ENCODE results near the gene RBBP8NL. TPM values are rescaled to one million over a fixed set of nuclear protein-coding genes. Genes with fewer than 3 reads are reported as not detected.
"Not testable (repeated sequence)": the region's sequence is repeated elsewhere in the genome, so short reads cannot be mapped to it uniquely, and the experiment has no call there.

Gene RBBP8NL
- total and polyA plus RNA-seq, 2 experiments from 2014 or later, result 0.10 to 1.1 TPM

DNA sequence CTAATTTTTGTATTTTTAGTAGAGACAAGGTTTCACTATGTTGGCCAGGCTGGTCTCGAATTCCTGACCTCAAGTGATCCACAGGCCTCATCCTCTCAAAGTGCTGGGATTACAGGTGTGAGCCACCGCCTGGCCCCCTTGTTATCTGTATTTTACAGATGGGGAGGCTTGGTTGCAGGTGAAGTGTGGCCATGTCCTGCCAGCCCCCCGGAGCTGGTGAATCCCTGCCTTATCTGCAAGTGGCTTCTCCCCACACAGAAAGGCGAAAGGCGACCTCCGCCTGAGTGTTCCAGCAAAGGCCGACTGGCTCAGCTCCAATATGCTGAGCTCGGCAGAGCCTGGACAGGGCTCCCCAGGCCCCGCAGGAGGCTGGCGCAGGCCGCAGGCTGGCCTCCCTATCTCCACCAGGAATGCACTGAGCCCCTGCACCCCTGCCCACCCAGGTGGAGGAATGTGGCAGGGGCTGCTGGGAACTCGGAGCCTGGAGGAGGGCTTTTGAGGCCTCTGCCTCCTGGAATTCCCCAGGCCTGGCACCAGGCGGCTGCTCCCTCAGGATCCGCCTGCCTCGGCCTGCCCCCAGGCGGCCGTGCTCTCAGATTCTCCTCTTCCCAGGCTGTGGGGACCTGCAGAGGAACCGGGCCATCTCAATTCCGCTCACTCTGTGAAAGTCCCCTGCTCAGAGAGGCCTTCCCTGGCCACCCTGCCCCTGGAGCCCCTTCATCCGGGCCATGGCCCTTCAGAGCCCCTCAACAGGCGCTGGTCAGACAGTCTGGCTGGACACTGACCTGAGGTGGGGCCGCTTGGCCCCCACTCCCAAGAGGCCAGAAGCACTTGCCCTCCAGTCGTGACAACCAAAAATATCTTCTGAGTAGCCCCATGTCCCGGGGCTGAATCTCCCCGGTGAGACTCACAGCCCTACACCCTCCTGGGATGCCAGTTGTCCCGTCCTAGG lies 51.0 kb downstream of the RBBP8NL start:
- no peak for TF ChIP-seq EZH2 (IDR thresholded peaks at IDR 0.05; ENCODE audit: low read depth, unreplicated experiment)
- TF ChIP-seq, protein P1, sequence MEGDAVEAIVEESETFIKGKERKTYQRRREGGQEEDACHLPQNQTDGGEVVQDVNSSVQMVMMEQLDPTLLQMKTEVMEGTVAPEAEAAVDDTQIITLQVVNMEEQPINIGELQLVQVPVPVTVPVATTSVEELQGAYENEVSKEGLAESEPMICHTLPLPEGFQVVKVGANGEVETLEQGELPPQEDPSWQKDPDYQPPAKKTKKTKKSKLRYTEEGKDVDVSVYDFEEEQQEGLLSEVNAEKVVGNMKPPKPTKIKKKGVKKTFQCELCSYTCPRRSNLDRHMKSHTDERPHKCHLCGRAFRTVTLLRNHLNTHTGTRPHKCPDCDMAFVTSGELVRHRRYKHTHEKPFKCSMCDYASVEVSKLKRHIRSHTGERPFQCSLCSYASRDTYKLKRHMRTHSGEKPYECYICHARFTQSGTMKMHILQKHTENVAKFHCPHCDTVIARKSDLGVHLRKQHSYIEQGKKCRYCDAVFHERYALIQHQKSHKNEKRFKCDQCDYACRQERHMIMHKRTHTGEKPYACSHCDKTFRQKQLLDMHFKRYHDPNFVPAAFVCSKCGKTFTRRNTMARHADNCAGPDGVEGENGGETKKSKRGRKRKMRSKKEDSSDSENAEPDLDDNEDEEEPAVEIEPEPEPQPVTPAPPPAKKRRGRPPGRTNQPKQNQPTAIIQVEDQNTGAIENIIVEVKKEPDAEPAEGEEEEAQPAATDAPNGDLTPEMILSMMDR (conservative IDR thresholded peaks at IDR 0.05; ENCODE audit: low read depth in 2 of 2), result peak; percentile 48 to 77
- DNase-seq (ENCODE audit: low spot score), result peak; percentile 93
- H2AFZ ChIP-seq, result no peak overlapping the region
- Mint-ChIP-seq H3K27ac (peak overlapping the region; percentile 83; the same call in 1 of the 2 replicates), H3K9me3 (no peaks in the 10 kb centered on the region; the same call in 2 of the 3 replicates), H3K4me1 (peaks cover 37% of the 10 kb centered on the region), H3K36me3 (ENCODE audit: low read depth) (peaks cover 7% of the 10 kb centered on the region; the same call in 2 of the 3 replicates), H3K27me3 (ENCODE audit: insufficient read depth, low read depth, poor library complexity) (peaks cover 22% of the 10 kb centered on the region), H3K4me3 (no peak overlapping the region)
- H3K4me2 ChIP-seq, result peak overlapping the region; percentile 57; the same call in 1 of the 2 replicates
- H3K27ac ChIP-seq (ENCODE audit: low read depth), result peak overlapping the region; percentile 97
- H3K9me2 ChIP-seq (ENCODE audit: insufficient read depth), result no peaks in the 10 kb centered on the region
- H3K4me1 ChIP-seq (ENCODE audit: insufficient read depth), result peaks cover 14% of the 10 kb centered on the region
- peaks cover 10% of the 10 kb centered on the region; the same call in 1 of the 2 replicates for H3F3A ChIP-seq (replicated peaks; ENCODE audit: low read depth)
- H3K27me3 ChIP-seq (ENCODE audit: insufficient read depth), result no peaks in the 10 kb centered on the region
- no peaks in the 10 kb centered on the region for H4K20me1 ChIP-seq (replicated peaks; ENCODE audit: insufficient read depth)
- no peaks in the 10 kb centered on the region for H3K36me3 ChIP-seq (ENCODE audit: insufficient read depth)
- H3K79me2 ChIP-seq (replicated peaks; ENCODE audit: insufficient read depth), result no peaks in the 10 kb centered on the region
- H3K4me3 ChIP-seq, result 0 out of 2 replicates have a peak overlapping the region, but pooled peaks have one; percentile 23
- peak; percentile 85 for ATAC-seq

DNA sequence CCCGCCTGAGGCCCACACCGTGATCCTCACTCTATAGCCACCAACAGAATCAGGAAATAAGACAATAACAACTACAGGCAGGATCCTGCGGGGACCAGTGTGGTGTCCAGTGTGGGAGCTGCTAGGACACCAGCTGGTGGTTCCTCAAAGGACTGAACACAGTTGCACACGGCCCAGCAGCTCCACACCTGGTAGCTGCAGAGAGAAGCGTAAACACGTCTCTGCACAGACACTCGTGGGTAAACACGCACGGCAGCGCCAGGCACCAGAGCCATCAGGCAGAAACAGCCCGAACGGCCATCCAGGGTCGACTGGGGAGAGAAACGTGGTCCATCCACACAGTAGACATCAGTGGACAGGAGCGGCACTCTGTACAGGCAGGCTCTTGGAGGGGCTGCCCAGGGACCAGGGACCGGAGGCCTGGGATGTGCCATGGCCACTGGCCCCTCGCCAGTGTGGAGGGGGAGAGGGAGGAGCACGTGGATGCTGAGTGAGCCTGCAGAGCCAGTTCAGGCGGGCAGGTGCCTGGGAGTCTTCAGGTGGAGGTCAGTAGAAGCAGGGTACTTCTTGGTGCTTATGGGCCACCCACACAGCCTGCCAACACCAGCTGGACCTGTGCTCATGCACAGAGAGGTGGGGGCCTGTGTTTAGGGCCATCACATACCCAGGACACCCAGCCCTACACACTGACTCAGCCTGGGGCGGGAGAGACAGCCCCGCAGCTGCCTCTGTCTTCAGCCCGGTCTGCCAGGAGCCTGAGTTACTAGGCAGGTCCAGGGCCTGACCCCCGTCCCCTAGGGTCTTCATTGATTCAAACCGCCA lies 52.8 kb downstream of the RBBP8NL start:
- DNase-seq (ENCODE audit: low spot score) (no peak), ATAC-seq (no peak)
- H3K4me2 ChIP-seq, result no peak overlapping the region
- H3K36me3 Mint-ChIP-seq (ENCODE audit: low read depth), result peaks cover 2% of the 10 kb centered on the region; the same call in 2 of the 3 replicates
- H3K4me3 ChIP-seq, result no peak overlapping the region
- 0 out of 2 replicates have a peak overlapping the region, but pooled peaks have one; percentile 90 for H3K27ac ChIP-seq (ENCODE audit: low read depth)
- H3K27ac Mint-ChIP-seq, result peak overlapping the region; percentile 87
- H2AFZ ChIP-seq, result no peak overlapping the region
- H3K4me1 Mint-ChIP-seq, result peaks cover 37% of the 10 kb centered on the region
- no peaks in the 10 kb centered on the region for H4K20me1 ChIP-seq (replicated peaks; ENCODE audit: insufficient read depth)
- no peak overlapping the region; the same call in 2 of the 3 replicates for H3K4me3 Mint-ChIP-seq
- H3K4me1 ChIP-seq (ENCODE audit: insufficient read depth), result peaks cover 25% of the 10 kb centered on the region
- no peaks in the 10 kb centered on the region for H3K79me2 ChIP-seq (replicated peaks; ENCODE audit: insufficient read depth)
- H3K36me3 ChIP-seq (ENCODE audit: insufficient read depth), result no peaks in the 10 kb centered on the region
- peaks cover 13% of the 10 kb centered on the region; the same call in 1 of the 2 replicates for H3F3A ChIP-seq (replicated peaks; ENCODE audit: low read depth)
- H3K9me2 ChIP-seq (ENCODE audit: insufficient read depth), result no peaks in the 10 kb centered on the region
- no peak for TF ChIP-seq POLR2AphosphoS5 (IDR thresholded peaks at IDR 0.05; ENCODE audit: low read depth)
- no peak for TF ChIP-seq CREB1 (CRISPR knock-in tag; IDR thresholded peaks at IDR 0.05; ENCODE audit: low read depth)
- TF ChIP-seq, protein P1 (conservative IDR thresholded peaks at IDR 0.05; ENCODE audit: low read depth in 2 of 2), result no peak
- TF ChIP-seq, protein P2, sequence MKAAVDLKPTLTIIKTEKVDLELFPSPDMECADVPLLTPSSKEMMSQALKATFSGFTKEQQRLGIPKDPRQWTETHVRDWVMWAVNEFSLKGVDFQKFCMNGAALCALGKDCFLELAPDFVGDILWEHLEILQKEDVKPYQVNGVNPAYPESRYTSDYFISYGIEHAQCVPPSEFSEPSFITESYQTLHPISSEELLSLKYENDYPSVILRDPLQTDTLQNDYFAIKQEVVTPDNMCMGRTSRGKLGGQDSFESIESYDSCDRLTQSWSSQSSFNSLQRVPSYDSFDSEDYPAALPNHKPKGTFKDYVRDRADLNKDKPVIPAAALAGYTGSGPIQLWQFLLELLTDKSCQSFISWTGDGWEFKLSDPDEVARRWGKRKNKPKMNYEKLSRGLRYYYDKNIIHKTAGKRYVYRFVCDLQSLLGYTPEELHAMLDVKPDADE (IDR thresholded peaks at IDR 0.05), result no peak
- no peaks in the 10 kb centered on the region for H3K27me3 ChIP-seq (ENCODE audit: insufficient read depth)
- peaks cover 18% of the 10 kb centered on the region for H3K27me3 Mint-ChIP-seq (ENCODE audit: insufficient read depth, low read depth, poor library complexity)
- H3K9me3 Mint-ChIP-seq, result no peaks in the 10 kb centered on the region; the same call in 2 of the 3 replicates

DNA sequence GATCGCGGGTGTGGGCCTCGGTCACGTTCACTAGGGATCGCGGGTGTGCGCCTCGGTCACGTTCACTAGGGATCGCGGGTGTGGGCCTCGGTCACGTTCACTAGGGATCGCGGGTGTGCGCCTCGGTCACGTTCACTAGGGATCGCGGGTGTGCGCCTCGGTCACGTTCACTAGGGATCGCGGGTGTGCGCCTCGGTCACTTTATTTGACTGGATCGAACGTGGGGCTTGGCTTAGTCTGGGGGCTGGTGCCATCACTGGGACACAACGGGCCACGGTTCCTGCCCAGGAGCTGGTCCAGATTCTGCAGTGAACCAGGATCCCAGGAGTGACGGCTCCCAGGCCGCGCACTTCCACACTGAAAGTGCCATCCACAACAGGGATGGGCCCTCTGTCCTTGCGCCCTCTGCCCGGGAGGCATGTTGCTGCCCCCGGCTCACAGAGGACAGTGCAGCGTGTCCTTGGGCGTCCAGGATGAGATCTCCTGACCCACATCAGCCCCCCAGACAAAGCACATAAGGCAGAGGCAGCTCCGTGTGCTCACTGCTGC lies 53.6 kb downstream of the RBBP8NL start:
- not testable (repeated sequence) for DNase-seq (ENCODE audit: low spot score); H3K4me2 ChIP-seq; H3K36me3 Mint-ChIP-seq (ENCODE audit: low read depth); H3K27ac ChIP-seq (ENCODE audit: low read depth); H2AFZ ChIP-seq; H3K36me3 ChIP-seq (ENCODE audit: insufficient read depth); H3K9me2 ChIP-seq (ENCODE audit: insufficient read depth); H3K4me3 Mint-ChIP-seq; H3K4me3 ChIP-seq; H3K27me3 ChIP-seq (ENCODE audit: insufficient read depth); ATAC-seq; H4K20me1 ChIP-seq (replicated peaks; ENCODE audit: insufficient read depth); H3K79me2 ChIP-seq (replicated peaks; ENCODE audit: insufficient read depth); H3K9me3 Mint-ChIP-seq
- Histone ChIP-seq H3F3A (replicated peaks; ENCODE audit: low read depth) (peaks cover 13% of the 10 kb centered on the region; the same call in 1 of the 2 replicates), H3K4me1 (ENCODE audit: insufficient read depth) (peaks cover 30% of the 10 kb centered on the region)
- Mint-ChIP-seq H3K27ac (peak overlapping the region; percentile 87; the same call in 1 of the 2 replicates), H3K4me1 (peaks cover 42% of the 10 kb centered on the region), H3K27me3 (ENCODE audit: insufficient read depth, low read depth, poor library complexity) (peaks cover 24% of the 10 kb centered on the region)

Measured in GM23338 (cell line).